IMR-90 (cell line): ENCODE data around the gene PNP. TPM values are rescaled to one million over a fixed set of nuclear protein-coding genes. Genes with fewer than 3 reads are reported as not detected.

Experiments
- ATAC-seq: fragments of 200-7000 bp; cut with Tn5 transposase; 2 replicates; pipeline ENCODE4 v1.9.1; 2020; ENCODE audit warnings: low read depth, mild to moderate bottlenecking, moderate library complexity
- BruUV-seq: library from RNA; stranded (reverse); fragments of 400-500 nt; replicated peaks from 2 replicates; lab custom pipeline; 2021; lab: Mats Ljungman, UMichigan
- CTCF ChIA-PET: fragments of 300-600 bp; formaldehyde crosslinking; extraction: SDS; loops from one replicate; lab custom pipeline; 2021; ENCODE audit warnings: antibody characterized with exemption; lab: Yijun Ruan, JAX
- POLR2A ChIA-PET: fragments of 300-600 bp; sonication (Branson Sonifier 250); formaldehyde crosslinking; loops from one replicate; lab custom pipeline; 2022; ENCODE audit warnings: antibody characterized with exemption; ENCODE audit not compliant: unreplicated experiment; lab: Charles Lee
- DNase-seq: peaks from one replicate; pipeline ENCODE4 v3.0.0; 2013
- H2AFZ ChIP-seq: replicated peaks from 2 replicates; pipeline ENCODE3; 2013; ENCODE audit warnings: low read length, mild to moderate bottlenecking; ENCODE audit not compliant: poor library complexity
- H2AK5ac ChIP-seq: 2 replicates; pipeline ENCODE4 v1.6.1; 2013; ENCODE audit warnings: low read depth, low read length, inconsistent platforms
- H2AK9ac ChIP-seq: replicated peaks from 2 replicates; pipeline ENCODE3; 2013; ENCODE audit warnings: mild to moderate bottlenecking, low read depth, low read length, moderate library complexity; ENCODE audit not compliant: poor library complexity
- H2BK120ac ChIP-seq: 2 replicates; pipeline ENCODE4 v1.6.1; 2013; ENCODE audit warnings: low read depth, low read length, inconsistent platforms
- H2BK15ac ChIP-seq: 3 replicates; pipeline ENCODE4 v1.6.1; 2013; ENCODE audit warnings: low read depth, low read length, inconsistent platforms
- H2BK20ac ChIP-seq: 2 replicates; pipeline ENCODE4 v1.6.1; 2013; ENCODE audit warnings: low read depth, mild to moderate bottlenecking, inconsistent platforms, low read length, moderate library complexity
- H2BK5ac ChIP-seq: 2 replicates; pipeline ENCODE4 v1.6.1; 2013; ENCODE audit warnings: mild to moderate bottlenecking, low read depth, low read length, inconsistent platforms; ENCODE audit not compliant: poor library complexity, severe bottlenecking
- H3K14ac ChIP-seq: replicated peaks from 2 replicates; pipeline ENCODE4 v1.6.1; 2013; ENCODE audit warnings: low read depth, low read length, inconsistent platforms
- H3K18ac ChIP-seq: 2 replicates; pipeline ENCODE4 v1.6.1; 2013; ENCODE audit warnings: low read depth, low read length, control low read depth
- H3K23ac ChIP-seq: 2 replicates; pipeline ENCODE4 v1.6.1; 2013; ENCODE audit warnings: low read depth, low read length, inconsistent platforms
- H3K27ac ChIP-seq: 2 replicates; pipeline ENCODE4 v1.5.1; 2013; ENCODE audit warnings: mild to moderate bottlenecking, control low read depth, low read length; ENCODE audit not compliant: insufficient read depth
- H3K27me3 ChIP-seq: 2 replicates; pipeline ENCODE4 v1.6.1; 2013; ENCODE audit warnings: low read length; ENCODE audit not compliant: control insufficient read depth, insufficient read depth
- H3K36me3 ChIP-seq: 2 replicates; pipeline ENCODE4 v1.6.1; 2013; ENCODE audit warnings: low read length, mixed read lengths; ENCODE audit not compliant: control insufficient read depth, insufficient read depth
- H3K4ac ChIP-seq: 2 replicates; pipeline ENCODE4 v1.6.1; 2013; ENCODE audit warnings: low read depth, low read length, inconsistent platforms
- H3K4me1 ChIP-seq: 2 replicates; pipeline ENCODE4 v1.6.1; 2013; ENCODE audit warnings: low read length, mixed read lengths; ENCODE audit not compliant: control insufficient read depth, insufficient read depth
- H3K4me2 ChIP-seq: 2 replicates; pipeline ENCODE4 v1.6.1; 2013; ENCODE audit warnings: low read depth, mild to moderate bottlenecking, control low read depth, low read length, moderate library complexity
- H3K4me3 ChIP-seq: 2 replicates; pipeline ENCODE4 v1.5.1; 2013; ENCODE audit warnings: low read depth, mild to moderate bottlenecking, control low read depth, low read length, moderate library complexity; ENCODE audit not compliant: insufficient read depth
- H3K56ac ChIP-seq: 2 replicates; pipeline ENCODE4 v1.6.1; 2013; ENCODE audit warnings: low read length, inconsistent platforms; ENCODE audit not compliant: insufficient read depth; ENCODE audit errors: extremely low read depth
- H3K79me1 ChIP-seq, 2 experiments: 2 replicates each; pipeline ENCODE4 v1.6.1; 2013; ENCODE audit warnings: low read length in 2 of 2, inconsistent platforms in 1 of 2, low read depth in 1 of 2
- H3K9ac ChIP-seq: 2 replicates; pipeline ENCODE4 v1.6.1; 2013; ENCODE audit warnings: low read depth, low read length, control low read depth
- H3K9me1 ChIP-seq: 2 replicates; pipeline ENCODE4 v1.6.1; 2013; ENCODE audit warnings: low read length, inconsistent platforms; ENCODE audit not compliant: insufficient read depth
- H3K9me3 ChIP-seq: 2 replicates; pipeline ENCODE4 v1.6.1; 2013; ENCODE audit warnings: low read length; ENCODE audit not compliant: control insufficient read depth, insufficient read depth
- H4K20me1 ChIP-seq: 2 replicates; pipeline ENCODE4 v1.6.1; 2013; ENCODE audit warnings: low read length, inconsistent platforms; ENCODE audit not compliant: insufficient read depth
- H4K5ac ChIP-seq: 2 replicates; pipeline ENCODE4 v1.6.1; 2013; ENCODE audit warnings: mild to moderate bottlenecking, low read depth, low read length, control low read depth
- H4K8ac ChIP-seq, 2 experiments: 2 replicates each; pipeline ENCODE4 v1.6.1; 2013; ENCODE audit warnings: low read depth in 2 of 2, low read length in 2 of 2, control low read depth in 1 of 2, inconsistent platforms in 1 of 2
- H4K91ac ChIP-seq: 2 replicates; pipeline ENCODE4 v1.6.1; 2013; ENCODE audit warnings: low read depth, low read length, inconsistent platforms; ENCODE audit not compliant: insufficient read depth
- BHLHE40 ChIP-seq: fragments of 150-350 bp; IDR thresholded peaks from 2 replicates; pipeline ENCODE4 v1.6.1; 2016; ENCODE audit warnings: mild to moderate bottlenecking, low read depth, low read length
- CEBPB ChIP-seq: IDR thresholded peaks from 2 replicates; pipeline ENCODE4 v1.6.1; 2012; ENCODE audit warnings: low read depth, low read length, improper control_type of control experiment
- CTCF ChIP-seq: conservative IDR thresholded peaks from 2 replicates; pipeline ENCODE4 v1.5.1; 2012; ENCODE audit warnings: mild to moderate bottlenecking, low read depth, low read length, improper control_type of control experiment
- MAFK ChIP-seq: IDR thresholded peaks from 2 replicates; pipeline ENCODE4 v1.6.1; 2012; ENCODE audit warnings: low read depth, low read length, improper control_type of control experiment
- POLR2A ChIP-seq: IDR thresholded peaks from 2 replicates; pipeline ENCODE4 v1.6.1; 2012; ENCODE audit warnings: mild to moderate bottlenecking, low read depth, low read length
- RAD21 ChIP-seq: IDR thresholded peaks from 2 replicates; pipeline ENCODE4 v1.6.1; 2012; ENCODE audit warnings: low read length, improper control_type of control experiment
- SMC3 ChIP-seq: fragments of 150-350 bp; IDR thresholded peaks from 2 replicates; pipeline ENCODE4 v1.6.1; 2016; ENCODE audit warnings: low read depth, mild to moderate bottlenecking, antibody characterized with exemption, low read length, moderate library complexity
- WGBS, 2 experiments: methylation state at CpG; one replicate each; pipeline versions ENCODE4 v1.1.5 to v1.1.7; 2013; ENCODE audit warnings: missing lambda C conversion rate in 2 of 2; ENCODE audit not compliant: insufficient read length in 1 of 2; ENCODE audit errors: extremely low coverage in 2 of 2; 5-methylcytosine and 5-hydroxymethylcytosine counted together
- dilution Hi-C: fragments of 300-500 bp; cut with HindIII; formaldehyde crosslinking; loops from one replicate; pipeline ENCODE4 v1.14.3; 2018; ENCODE audit warnings: low sequenced_read_pairs; ENCODE audit not compliant: unreplicated experiment
- in situ Hi-C: fragments of 300-500 bp; cut with MboI; formaldehyde crosslinking; loops from 3 replicates; pipeline ENCODE4 v1.14.3; 2019; ENCODE audit warnings: low sequenced_read_pairs, inconsistent platforms, mixed read lengths
- intact Hi-C: fragments of 100-400 bp; cut with micrococcal nuclease; formaldehyde crosslinking; loops from 2 replicates; pipeline ENCODE4 v1.10.0; 2022
- polyA plus RNA-seq, 3 experiments: library from polyadenylated mRNA; depleted of rRNA; stranded (reverse); fragments of >200 nt; gene quantifications; 2 replicates each; pipeline ENCODE4 v1.2.3, GENCODE V29; 2012; ENCODE audit warnings: low replicate concordance in 1 of 3
- total RNA-seq: library from RNA; depleted of rRNA; stranded (reverse); fragments of >200 nt; gene quantifications from 2 replicates; pipeline ENCODE4 v1.2.3, GENCODE V29; 2012

Gene PNP
- total and polyA plus RNA-seq, 2 of the 4 experiments (the other 2 are of a cell fraction), result 53.4 to 68.8 TPM

- H3K23ac ChIP-seq, result no peak overlapping the region
- no peak overlapping the region for H4K91ac ChIP-seq
- H2BK5ac ChIP-seq, result no peak overlapping the region
- H3K56ac ChIP-seq, result no peak overlapping the region
- no peaks in the 10 kb centered on the region for H4K20me1 ChIP-seq
- H4K5ac ChIP-seq, result no peak overlapping the region
- DNase-seq, result no peak
- no peak overlapping the region for H3K14ac ChIP-seq
- no peak overlapping the region for H2BK15ac ChIP-seq
- peaks cover 5% of the 10 kb centered on the region; the same call in 1 of the 2 replicates for H3K27me3 ChIP-seq
- no peaks in the 10 kb centered on the region for H3K36me3 ChIP-seq
- H3K4ac ChIP-seq, result no peak overlapping the region
- dilution Hi-C loops (no loop called here), intact Hi-C loops (loop anchor here (10.0 kb wide), 1 partner anchor 76 kb away; no protein-coding TSS in a partner anchor), in situ Hi-C loops (no loop called here)
- H3K9ac ChIP-seq, result no peak overlapping the region
- CTCF ChIA-PET, result no interaction called here
- no peaks in the 10 kb centered on the region for H3K79me1 ChIP-seq
- WGBS, 2 experiments, result no CpG with 5 or more reads among the region's 5 CpGs
- H3K18ac ChIP-seq, result no peak overlapping the region
- no peak overlapping the region for H3K4me2 ChIP-seq
- H3K9me1 ChIP-seq, result no peaks in the 10 kb centered on the region
- POLR2A ChIA-PET, result no interaction called here
- no peaks in the 10 kb centered on the region for H3K9me3 ChIP-seq
- H2AFZ ChIP-seq, result no peak overlapping the region
- no peak for TF ChIP-seq RAD21
- no peak for TF ChIP-seq CTCF
- TF ChIP-seq CEBPB, result no peak
- no peak for TF ChIP-seq BHLHE40
- no peak for TF ChIP-seq SMC3
- no peak for TF ChIP-seq POLR2A
- no peak for TF ChIP-seq MAFK
- no peak overlapping the region for H3K27ac ChIP-seq
- no peak overlapping the region for H3K4me3 ChIP-seq
- 0 out of 2 replicates have a peak, but pooled peaks cover under 1% of the 10 kb centered on the region for H3K4me1 ChIP-seq
- no peak overlapping the region for H4K8ac ChIP-seq
- no peak overlapping the region for H2AK5ac ChIP-seq
- no peak overlapping the region for H2AK9ac ChIP-seq
- no peak for ATAC-seq
- no TSS peak for BruUV-seq
- H2BK20ac ChIP-seq, result no peak overlapping the region
- no peak overlapping the region for H2BK120ac ChIP-seq
Measured at GRCh38 chr14:20440465-20440864, 28.7 kb upstream of the PNP start.
